ENCODE measurements around the gene CASP10.

DNA sequence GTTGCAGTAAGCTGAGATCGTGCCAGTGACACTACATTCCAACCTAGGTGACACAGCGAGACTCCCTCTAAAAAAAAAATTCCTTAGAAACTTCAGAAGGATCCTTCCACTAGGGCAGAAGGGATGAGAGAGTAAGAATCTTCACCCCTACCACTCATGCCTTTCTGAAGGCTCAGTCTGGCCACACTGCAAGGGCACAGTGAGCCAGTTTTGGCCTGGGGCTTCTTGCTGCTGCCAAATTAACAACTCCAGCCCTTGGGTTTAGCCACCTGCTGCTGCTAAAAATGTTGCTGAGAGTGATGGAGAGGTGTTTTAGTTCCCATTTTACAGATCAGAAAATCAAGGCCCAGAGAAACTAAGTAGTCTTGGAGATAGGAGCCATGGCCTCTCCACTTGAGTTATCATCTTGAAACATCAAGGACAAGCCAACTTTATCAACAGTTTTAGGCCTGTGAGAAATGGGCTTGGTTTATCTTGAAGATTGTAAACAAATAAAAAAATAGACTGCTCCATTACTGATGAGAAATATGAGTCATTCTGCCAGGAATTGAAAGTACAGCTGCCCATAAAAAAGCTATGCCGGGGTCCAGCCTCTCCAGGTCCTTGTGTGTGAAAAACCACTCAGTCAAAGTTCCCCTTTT is 45.5 kb downstream of the CASP10 start:
- TF ChIP-seq CTCF (IDR thresholded peaks at IDR 0.05 in 4 of 5, conservative IDR thresholded peaks at IDR 0.05 in 1 of 5) (no peak), POLR2A (IDR thresholded peaks at IDR 0.05) (no peak)

Data from gastrocnemius medialis (tissue), 4 donors.